ENCODE measurements around the gene PPP1R9B. TPM values are rescaled to one million over a fixed set of nuclear protein-coding genes. Genes with fewer than 3 reads are reported as not detected.

PPP1R9B gene
- total RNA-seq, 1 experiment from 2014 or later: 112 TPM

DNA sequence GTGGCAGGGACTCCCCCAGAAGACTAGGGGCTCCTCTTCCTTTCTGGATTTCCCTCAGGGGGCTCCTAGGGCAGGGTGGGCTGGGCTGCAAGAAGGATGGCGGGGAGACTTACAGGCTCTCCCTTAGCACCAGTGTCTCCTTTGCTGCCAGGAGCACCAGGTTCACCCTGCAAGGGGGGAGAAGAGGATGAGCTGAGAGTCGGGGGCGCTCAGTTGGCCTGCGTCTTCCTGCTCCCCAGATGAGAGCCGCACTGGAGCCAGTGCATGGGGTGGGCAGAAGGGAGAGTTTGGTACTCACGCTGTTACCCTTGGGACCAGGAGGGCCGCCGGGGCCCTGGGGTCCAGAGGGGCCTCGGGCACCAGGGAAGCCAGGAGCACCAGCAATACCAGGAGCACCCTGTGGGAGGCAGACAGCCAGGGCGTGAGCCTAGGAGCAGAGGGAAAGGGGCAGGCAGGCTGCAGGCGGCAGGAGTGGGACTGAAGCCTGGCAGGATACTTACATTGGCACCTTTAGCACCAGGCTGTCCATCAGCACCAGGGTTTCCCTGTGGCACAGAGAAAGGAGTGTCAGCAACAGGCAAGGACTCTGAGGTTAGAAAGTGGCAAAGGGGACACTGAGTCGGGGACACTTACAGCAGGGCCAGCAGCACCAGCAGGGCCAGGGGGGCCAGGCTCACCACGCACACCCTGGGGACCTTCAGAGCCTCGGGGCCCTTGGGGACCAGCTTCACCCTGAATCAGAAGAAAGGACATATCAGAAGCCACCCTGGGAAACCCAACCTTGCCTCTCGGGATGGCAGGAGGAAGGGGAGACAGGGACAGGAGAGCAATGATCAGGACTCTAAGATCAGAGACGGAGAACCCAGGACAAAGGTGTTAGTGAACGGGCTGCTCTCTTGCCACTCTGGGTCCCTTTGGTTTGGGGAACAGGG is 44.7 kb upstream of the PPP1R9B start:
- Histone ChIP-seq H3K4me3 (replicated peaks in 1 of 2; ENCODE audit: low read depth in 1 of 2, low read length in 2 of 2) (no peak overlapping the region), H3K36me3 (ENCODE audit: control insufficient read depth in 1 of 2, insufficient read depth in 2 of 2, low read length in 2 of 2) (peaks cover 0 to 11% of the 10 kb centered on the region in 2 experiments; a peak in 2 of 4 replicates), H3K4me2 (ENCODE audit: low read length) (no peak overlapping the region), H3K9me3 (ENCODE audit: control insufficient read depth in 1 of 2, insufficient read depth in 1 of 2, low read depth in 1 of 2, low read length in 2 of 2) (no peaks in the 10 kb centered on the region), H2AFZ (ENCODE audit: low read depth, low read length, poor library complexity, severe bottlenecking) (no peak overlapping the region), H4K20me1 (ENCODE audit: insufficient read depth) (no peaks in the 10 kb centered on the region), H3K79me2 (ENCODE audit: insufficient read depth, low read length) (no peaks in the 10 kb centered on the region), H3K4me1 (ENCODE audit: control insufficient read depth in 1 of 2, insufficient read depth in 2 of 2, low read length in 2 of 2) (peaks cover 6 to 27% of the 10 kb centered on the region in 2 experiments), H3K27me3 (ENCODE audit: insufficient read depth, low read length) (no peaks in the 10 kb centered on the region), H3K9me2 (ENCODE audit: insufficient read depth) (no peaks in the 10 kb centered on the region), H3K27ac (ENCODE audit: low read depth, low read length) (no peak overlapping the region), H3K9ac (ENCODE audit: low read length) (no peak overlapping the region)
- POLR2A ChIA-PET: no interaction called here
- intact Hi-C loops (cut with micrococcal nuclease): loop anchor here (5.0 kb wide), 1 partner anchor 628 kb away; no protein-coding TSS in a partner anchor
- no TSS peak for BruUV-seq (replicated peaks)
- ATAC-seq: no peak
- TF ChIP-seq, protein P1, sequence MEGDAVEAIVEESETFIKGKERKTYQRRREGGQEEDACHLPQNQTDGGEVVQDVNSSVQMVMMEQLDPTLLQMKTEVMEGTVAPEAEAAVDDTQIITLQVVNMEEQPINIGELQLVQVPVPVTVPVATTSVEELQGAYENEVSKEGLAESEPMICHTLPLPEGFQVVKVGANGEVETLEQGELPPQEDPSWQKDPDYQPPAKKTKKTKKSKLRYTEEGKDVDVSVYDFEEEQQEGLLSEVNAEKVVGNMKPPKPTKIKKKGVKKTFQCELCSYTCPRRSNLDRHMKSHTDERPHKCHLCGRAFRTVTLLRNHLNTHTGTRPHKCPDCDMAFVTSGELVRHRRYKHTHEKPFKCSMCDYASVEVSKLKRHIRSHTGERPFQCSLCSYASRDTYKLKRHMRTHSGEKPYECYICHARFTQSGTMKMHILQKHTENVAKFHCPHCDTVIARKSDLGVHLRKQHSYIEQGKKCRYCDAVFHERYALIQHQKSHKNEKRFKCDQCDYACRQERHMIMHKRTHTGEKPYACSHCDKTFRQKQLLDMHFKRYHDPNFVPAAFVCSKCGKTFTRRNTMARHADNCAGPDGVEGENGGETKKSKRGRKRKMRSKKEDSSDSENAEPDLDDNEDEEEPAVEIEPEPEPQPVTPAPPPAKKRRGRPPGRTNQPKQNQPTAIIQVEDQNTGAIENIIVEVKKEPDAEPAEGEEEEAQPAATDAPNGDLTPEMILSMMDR (IDR thresholded peaks at IDR 0.05 in 2 of 3, conservative IDR thresholded peaks at IDR 0.05 in 1 of 3; ENCODE audit: borderline replicate concordance in 1 of 3, insufficient read depth in 1 of 3, low read depth in 2 of 3, low read length in 2 of 3): peak in 2 of 3 experiments; percentile 16 to 39; a peak in 3 of 6 replicates
- TF ChIP-seq, protein P2, sequence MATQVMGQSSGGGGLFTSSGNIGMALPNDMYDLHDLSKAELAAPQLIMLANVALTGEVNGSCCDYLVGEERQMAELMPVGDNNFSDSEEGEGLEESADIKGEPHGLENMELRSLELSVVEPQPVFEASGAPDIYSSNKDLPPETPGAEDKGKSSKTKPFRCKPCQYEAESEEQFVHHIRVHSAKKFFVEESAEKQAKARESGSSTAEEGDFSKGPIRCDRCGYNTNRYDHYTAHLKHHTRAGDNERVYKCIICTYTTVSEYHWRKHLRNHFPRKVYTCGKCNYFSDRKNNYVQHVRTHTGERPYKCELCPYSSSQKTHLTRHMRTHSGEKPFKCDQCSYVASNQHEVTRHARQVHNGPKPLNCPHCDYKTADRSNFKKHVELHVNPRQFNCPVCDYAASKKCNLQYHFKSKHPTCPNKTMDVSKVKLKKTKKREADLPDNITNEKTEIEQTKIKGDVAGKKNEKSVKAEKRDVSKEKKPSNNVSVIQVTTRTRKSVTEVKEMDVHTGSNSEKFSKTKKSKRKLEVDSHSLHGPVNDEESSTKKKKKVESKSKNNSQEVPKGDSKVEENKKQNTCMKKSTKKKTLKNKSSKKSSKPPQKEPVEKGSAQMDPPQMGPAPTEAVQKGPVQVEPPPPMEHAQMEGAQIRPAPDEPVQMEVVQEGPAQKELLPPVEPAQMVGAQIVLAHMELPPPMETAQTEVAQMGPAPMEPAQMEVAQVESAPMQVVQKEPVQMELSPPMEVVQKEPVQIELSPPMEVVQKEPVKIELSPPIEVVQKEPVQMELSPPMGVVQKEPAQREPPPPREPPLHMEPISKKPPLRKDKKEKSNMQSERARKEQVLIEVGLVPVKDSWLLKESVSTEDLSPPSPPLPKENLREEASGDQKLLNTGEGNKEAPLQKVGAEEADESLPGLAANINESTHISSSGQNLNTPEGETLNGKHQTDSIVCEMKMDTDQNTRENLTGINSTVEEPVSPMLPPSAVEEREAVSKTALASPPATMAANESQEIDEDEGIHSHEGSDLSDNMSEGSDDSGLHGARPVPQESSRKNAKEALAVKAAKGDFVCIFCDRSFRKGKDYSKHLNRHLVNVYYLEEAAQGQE (IDR thresholded peaks at IDR 0.05; ENCODE audit: low read depth): no peak
- TF ChIP-seq JUND (IDR thresholded peaks at IDR 0.05) (no peak), SIN3A (IDR thresholded peaks at IDR 0.05; ENCODE audit: low read depth) (no peak)
- DNase-seq (ENCODE audit: low read depth, low spot score): no peak
- RAD21 ChIA-PET (ENCODE audit: low non-redundant PET in 1 of 2, low total read pairs in 2 of 2, uncharacterized antibody in 2 of 2, unreplicated experiment in 2 of 2): no interaction called here
- CTCF ChIA-PET: interaction anchor here (3.5 kb wide), 1 partner anchor 24 kb away, joined by 59 read pairs; no protein-coding TSS in a partner anchor

All from HCT116 (cell line).